HG02870 (cell line): ENCODE results near the gene FAM20C.
"Not testable (repeated sequence)": the region's sequence is repeated elsewhere in the genome, so short reads cannot be mapped to it uniquely, and the experiment has no call there.

Experiments
- ATAC-seq: cut with Tn5 transposase; IDR thresholded peaks from one replicate; pipeline ENCODE4 v1.9.1; 2021; ENCODE audit warnings: mild to moderate bottlenecking, moderate library complexity; ENCODE audit not compliant: unreplicated experiment

Gene FAM20C

GRCh38 chr7:255721-256361 lies 63.5 kb downstream of the FAM20C start:
- ATAC-seq: no peak

- ATAC-seq: no peak
Observed at GRCh38 chr7:256461-256940, 64.1 kb downstream of the FAM20C start.

GRCh38 chr7:256981-257646 lies 64.7 kb downstream of the FAM20C start:
- no peak for ATAC-seq

GRCh38 chr7:257647-257992 lies 65.2 kb downstream of the FAM20C start:
- ATAC-seq: no peak

GRCh38 chr7:258476-259190 lies 66.3 kb downstream of the FAM20C start:
- no peak for ATAC-seq

- no peak for ATAC-seq
Observed at GRCh38 chr7:259191-259505, 66.8 kb downstream of the FAM20C start.

- no peak for ATAC-seq
Observed at GRCh38 chr7:259751-260405, 67.5 kb downstream of the FAM20C start.

- ATAC-seq: no peak
Observed at GRCh38 chr7:260441-261281, 68.3 kb downstream of the FAM20C start.

- no peak for ATAC-seq
Observed at GRCh38 chr7:261341-262250, 69.2 kb downstream of the FAM20C start.

- no peak for ATAC-seq
Observed at GRCh38 chr7:262251-262572, 69.8 kb downstream of the FAM20C start.

- ATAC-seq: not testable (repeated sequence)
Observed at GRCh38 chr7:262631-263311, 70.4 kb downstream of the FAM20C start.

- ATAC-seq: not testable (repeated sequence)
Observed at GRCh38 chr7:263483-264351, 71.3 kb downstream of the FAM20C start.

GRCh38 chr7:264541-265191 lies 72.3 kb downstream of the FAM20C start:
- ATAC-seq: no peak

GRCh38 chr7:265192-265997 lies 73.0 kb downstream of the FAM20C start:
- no peak for ATAC-seq

GRCh38 chr7:265998-266850 lies 73.9 kb downstream of the FAM20C start:
- ATAC-seq: no peak
